ENCODE data around the gene LIF. TPM values are rescaled to one million over a fixed set of nuclear protein-coding genes. Genes with fewer than 3 reads are reported as not detected.

Gene LIF
- polyA plus RNA-seq, 2 of the 4 experiments (the other 2 are of a cell fraction), result 40.7 to 54.5 TPM

DNA sequence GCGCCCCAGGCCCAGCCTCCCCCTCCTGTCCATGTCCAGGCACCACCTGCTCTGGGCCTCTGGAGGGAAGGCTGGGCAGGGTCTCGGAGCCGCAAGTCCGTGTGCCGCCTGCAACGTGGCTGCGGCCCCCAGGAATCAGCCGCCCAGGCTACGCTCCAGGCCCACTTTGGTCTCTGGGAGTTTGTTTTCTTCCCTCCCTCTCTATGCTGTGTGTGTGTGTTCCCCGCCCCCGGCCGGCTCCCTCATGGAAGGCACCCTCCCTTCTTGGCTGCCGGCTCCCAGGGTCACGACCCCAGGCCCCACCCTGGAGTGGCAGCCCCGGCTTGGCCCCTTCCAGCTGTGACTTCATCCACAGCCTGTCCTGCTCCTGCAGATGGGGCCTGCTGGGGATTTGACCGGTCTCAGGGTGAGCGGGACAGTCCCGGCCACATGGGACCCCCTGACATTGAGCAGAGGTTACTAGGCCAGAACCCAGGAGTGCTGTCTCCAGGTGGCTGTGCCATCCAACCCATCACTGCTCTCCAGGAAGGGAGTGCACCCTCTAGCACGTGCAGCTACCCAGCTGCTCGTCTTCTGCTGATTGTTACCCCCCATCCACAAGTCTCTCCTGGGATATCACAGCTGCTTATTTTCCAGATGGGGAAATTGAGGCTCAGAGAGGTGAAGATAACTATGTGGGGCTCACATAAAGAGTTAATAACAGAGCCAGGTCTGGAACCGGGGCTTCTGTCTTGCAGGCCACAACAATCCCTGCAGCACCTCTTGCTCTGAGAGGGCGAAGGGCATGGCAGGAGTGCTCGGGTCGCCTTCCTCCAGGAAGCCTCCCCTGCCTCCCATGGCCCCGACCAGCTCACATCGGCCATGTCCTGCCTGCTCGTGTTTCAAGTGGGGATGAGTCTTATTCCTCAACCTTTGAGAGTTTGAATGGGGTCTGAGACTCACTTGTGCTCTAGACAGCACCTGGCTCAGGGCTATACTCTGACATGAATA lies 2.8 kb upstream of the LIF start:
- peak overlapping the region; percentile 99 for H3K4me2 ChIP-seq
- H3K4me3 ChIP-seq, result 0 out of 3 replicates have a peak overlapping the region, but pooled peaks have one; percentile 11
- no peaks in the 10 kb centered on the region for H3K9me3 ChIP-seq
- FAIRE-seq (no peak), DNase-seq (ENCODE audit: low read depth in 1 of 2, low spot score in 1 of 2) (no peak), ATAC-seq (no peak)
- 67% methylated on average over 16 of the region's 27 CpGs for WGBS (ENCODE audit: missing lambda C conversion rate)
- peaks cover 100% of the 10 kb centered on the region for H3K4me1 ChIP-seq
- ChIA-PET POLR2A (interaction anchor here (1.3 kb wide), 1 partner anchor 11 kb away, joined by 4 read pairs; no protein-coding TSS in a partner anchor), CTCF (interaction anchor here (0.6 to 2.4 kb wide), 6 partner anchors 11 to 141 kb away, joined by 3 to 15 read pairs (median 4); no protein-coding TSS in a partner anchor)
- H3K27ac ChIP-seq, result peak overlapping the region; percentile 99 to 100
- TF ChIP-seq, protein P1, sequence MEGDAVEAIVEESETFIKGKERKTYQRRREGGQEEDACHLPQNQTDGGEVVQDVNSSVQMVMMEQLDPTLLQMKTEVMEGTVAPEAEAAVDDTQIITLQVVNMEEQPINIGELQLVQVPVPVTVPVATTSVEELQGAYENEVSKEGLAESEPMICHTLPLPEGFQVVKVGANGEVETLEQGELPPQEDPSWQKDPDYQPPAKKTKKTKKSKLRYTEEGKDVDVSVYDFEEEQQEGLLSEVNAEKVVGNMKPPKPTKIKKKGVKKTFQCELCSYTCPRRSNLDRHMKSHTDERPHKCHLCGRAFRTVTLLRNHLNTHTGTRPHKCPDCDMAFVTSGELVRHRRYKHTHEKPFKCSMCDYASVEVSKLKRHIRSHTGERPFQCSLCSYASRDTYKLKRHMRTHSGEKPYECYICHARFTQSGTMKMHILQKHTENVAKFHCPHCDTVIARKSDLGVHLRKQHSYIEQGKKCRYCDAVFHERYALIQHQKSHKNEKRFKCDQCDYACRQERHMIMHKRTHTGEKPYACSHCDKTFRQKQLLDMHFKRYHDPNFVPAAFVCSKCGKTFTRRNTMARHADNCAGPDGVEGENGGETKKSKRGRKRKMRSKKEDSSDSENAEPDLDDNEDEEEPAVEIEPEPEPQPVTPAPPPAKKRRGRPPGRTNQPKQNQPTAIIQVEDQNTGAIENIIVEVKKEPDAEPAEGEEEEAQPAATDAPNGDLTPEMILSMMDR (IDR thresholded peaks at IDR 0.05), result no peak
- TF ChIP-seq TFCP2L1 (CRISPR knock-in tag; IDR thresholded peaks at IDR 0.05) (no peak), EHMT2 (IDR thresholded peaks at IDR 0.05; ENCODE audit: low read depth) (no peak), BHLHE40 (IDR thresholded peaks at IDR 0.05; ENCODE audit: low read depth, low read length) (no peak), CBX8 (IDR thresholded peaks at IDR 0.05) (no peak), FOXS1 (CRISPR knock-in tag; IDR thresholded peaks at IDR 0.05) (no peak), SMC3 (IDR thresholded peaks at IDR 0.05) (no peak), MYC (IDR thresholded peaks at IDR 0.05; ENCODE audit: borderline replicate concordance, low read length) (no peak), ESRRA (IDR thresholded peaks at IDR 0.05; ENCODE audit: borderline replicate concordance, low read length) (no peak), RCOR1 (IDR thresholded peaks at IDR 0.05; ENCODE audit: low read depth, low read length) (no peak), CBX2 (IDR thresholded peaks at IDR 0.05; ENCODE audit: borderline replicate concordance, low read depth) (no peak), RFX5 (IDR thresholded peaks at IDR 0.05) (no peak), FOSB (CRISPR knock-in tag; IDR thresholded peaks at IDR 0.05) (no peak), JUN (IDR thresholded peaks at IDR 0.05) (no peak; a peak in 1 of 5 replicates), TP53 (CRISPR knock-in tag; IDR thresholded peaks at IDR 0.05) (0 out of 2 replicates have a peak, but pooled peaks have one; percentile 19), CHD4 (IDR thresholded peaks at IDR 0.05; ENCODE audit: borderline replicate concordance) (no peak), SREBF2 (IDR thresholded peaks at IDR 0.05) (no peak), ZSCAN20 (CRISPR knock-in tag; IDR thresholded peaks at IDR 0.05) (no peak), ZFP36 (IDR thresholded peaks at IDR 0.05; ENCODE audit: borderline replicate concordance, partially characterized antibody) (peak; percentile 18), PHF8 (IDR thresholded peaks at IDR 0.05; ENCODE audit: borderline replicate concordance, low read depth) (no peak), HOXB5 (CRISPR knock-in tag; IDR thresholded peaks at IDR 0.05) (peak; percentile 12; the same call in 1 of the 2 replicates), HDAC2 (IDR thresholded peaks at IDR 0.05) (no peak), POLR2A (IDR thresholded peaks at IDR 0.05; ENCODE audit: low read length) (no peak), FOSL2 (IDR thresholded peaks at IDR 0.05) (no peak), FOSL2 (CRISPR knock-in tag; IDR thresholded peaks at IDR 0.05) (no peak), NPAS2 (CRISPR knock-in tag; IDR thresholded peaks at IDR 0.05; ENCODE audit: borderline replicate concordance) (no peak), POLR2AphosphoS2 (conservative IDR thresholded peaks at IDR 0.05; ENCODE audit: low read length) (no peak)
- TF ChIP-seq, protein P2, sequence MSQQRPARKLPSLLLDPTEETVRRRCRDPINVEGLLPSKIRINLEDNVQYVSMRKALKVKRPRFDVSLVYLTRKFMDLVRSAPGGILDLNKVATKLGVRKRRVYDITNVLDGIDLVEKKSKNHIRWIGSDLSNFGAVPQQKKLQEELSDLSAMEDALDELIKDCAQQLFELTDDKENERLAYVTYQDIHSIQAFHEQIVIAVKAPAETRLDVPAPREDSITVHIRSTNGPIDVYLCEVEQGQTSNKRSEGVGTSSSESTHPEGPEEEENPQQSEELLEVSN (IDR thresholded peaks at IDR 0.05; ENCODE audit: borderline replicate concordance, low read depth), result peak; percentile 28; the same call in 1 of the 2 replicates
- TF ChIP-seq, protein P3, sequence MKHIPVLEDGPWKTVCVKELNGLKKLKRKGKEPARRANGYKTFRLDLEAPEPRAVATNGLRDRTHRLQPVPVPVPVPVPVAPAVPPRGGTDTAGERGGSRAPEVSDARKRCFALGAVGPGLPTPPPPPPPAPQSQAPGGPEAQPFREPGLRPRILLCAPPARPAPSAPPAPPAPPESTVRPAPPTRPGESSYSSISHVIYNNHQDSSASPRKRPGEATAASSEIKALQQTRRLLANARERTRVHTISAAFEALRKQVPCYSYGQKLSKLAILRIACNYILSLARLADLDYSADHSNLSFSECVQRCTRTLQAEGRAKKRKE (CRISPR knock-in tag; IDR thresholded peaks at IDR 0.05; ENCODE audit: low read depth), result peak; percentile 50; the same call in 1 of the 2 replicates
- TF ChIP-seq, protein P4, sequence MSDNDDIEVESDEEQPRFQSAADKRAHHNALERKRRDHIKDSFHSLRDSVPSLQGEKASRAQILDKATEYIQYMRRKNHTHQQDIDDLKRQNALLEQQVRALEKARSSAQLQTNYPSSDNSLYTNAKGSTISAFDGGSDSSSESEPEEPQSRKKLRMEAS (IDR thresholded peaks at IDR 0.05), result peak; percentile 46; the same call in 1 of the 2 replicates
- TF ChIP-seq, protein P5, sequence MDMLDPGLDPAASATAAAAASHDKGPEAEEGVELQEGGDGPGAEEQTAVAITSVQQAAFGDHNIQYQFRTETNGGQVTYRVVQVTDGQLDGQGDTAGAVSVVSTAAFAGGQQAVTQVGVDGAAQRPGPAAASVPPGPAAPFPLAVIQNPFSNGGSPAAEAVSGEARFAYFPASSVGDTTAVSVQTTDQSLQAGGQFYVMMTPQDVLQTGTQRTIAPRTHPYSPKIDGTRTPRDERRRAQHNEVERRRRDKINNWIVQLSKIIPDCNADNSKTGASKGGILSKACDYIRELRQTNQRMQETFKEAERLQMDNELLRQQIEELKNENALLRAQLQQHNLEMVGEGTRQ (IDR thresholded peaks at IDR 0.05), result no peak
- TF ChIP-seq, protein P6, sequence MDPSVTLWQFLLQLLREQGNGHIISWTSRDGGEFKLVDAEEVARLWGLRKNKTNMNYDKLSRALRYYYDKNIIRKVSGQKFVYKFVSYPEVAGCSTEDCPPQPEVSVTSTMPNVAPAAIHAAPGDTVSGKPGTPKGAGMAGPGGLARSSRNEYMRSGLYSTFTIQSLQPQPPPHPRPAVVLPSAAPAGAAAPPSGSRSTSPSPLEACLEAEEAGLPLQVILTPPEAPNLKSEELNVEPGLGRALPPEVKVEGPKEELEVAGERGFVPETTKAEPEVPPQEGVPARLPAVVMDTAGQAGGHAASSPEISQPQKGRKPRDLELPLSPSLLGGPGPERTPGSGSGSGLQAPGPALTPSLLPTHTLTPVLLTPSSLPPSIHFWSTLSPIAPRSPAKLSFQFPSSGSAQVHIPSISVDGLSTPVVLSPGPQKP (IDR thresholded peaks at IDR 0.05; ENCODE audit: low read depth, low read length), result no peak
- TF ChIP-seq, protein P7, sequence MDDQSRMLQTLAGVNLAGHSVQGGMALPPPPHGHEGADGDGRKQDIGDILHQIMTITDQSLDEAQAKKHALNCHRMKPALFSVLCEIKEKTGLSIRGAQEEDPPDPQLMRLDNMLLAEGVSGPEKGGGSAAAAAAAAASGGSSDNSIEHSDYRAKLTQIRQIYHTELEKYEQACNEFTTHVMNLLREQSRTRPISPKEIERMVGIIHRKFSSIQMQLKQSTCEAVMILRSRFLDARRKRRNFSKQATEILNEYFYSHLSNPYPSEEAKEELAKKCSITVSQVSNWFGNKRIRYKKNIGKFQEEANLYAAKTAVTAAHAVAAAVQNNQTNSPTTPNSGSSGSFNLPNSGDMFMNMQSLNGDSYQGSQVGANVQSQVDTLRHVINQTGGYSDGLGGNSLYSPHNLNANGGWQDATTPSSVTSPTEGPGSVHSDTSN (IDR thresholded peaks at IDR 0.05), result no peak

Data from A549 (cell line).